GM12872 (cell line): Measurements from ENCODE around the gene VCP.

ENCODE experiments used
- TF ChIP-seq, protein P1 (sequence below): IDR thresholded peaks from 3 replicates; pipeline ENCODE4 v1.5.1; 2011; ENCODE audit warnings: low read depth, mild to moderate bottlenecking, low read length, moderate library complexity; ENCODE audit not compliant: insufficient read depth

The VCP gene

DNA sequence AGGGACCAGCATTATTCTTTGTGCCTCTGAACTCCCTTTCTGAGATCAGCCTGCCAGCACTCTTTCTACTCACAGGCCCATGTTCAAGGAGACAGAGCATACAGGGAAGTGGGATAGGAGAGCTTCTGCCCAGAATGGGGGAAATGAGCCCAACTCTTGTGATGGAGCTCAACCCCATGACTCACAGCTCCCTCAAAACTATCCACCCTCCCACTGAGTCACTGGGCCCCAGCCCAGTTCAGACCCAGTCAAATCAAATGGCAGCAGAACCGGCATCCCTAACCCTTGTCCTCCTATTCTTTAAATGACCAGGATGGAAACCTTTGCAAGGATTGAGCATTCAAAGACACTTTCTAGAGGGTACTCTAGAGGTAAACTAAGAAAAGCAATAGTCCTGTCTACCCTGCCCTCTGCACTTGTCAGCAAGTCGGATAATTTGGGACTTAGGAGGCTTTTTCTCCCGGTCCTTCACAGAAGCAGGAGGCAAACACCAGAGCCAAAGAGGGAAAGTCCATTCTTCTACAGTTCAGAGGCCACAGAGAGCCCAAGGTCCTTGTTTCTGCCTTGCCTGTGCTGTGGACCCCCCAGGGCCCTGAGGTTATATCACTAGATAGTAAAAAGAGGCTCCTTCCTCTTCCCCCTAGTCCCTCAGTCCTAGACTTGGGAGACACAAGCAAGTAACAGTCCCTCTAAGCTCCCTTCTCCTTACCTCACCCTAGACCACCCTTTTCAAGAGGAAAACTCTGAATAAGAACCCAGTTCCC, 40.0 kb upstream of the VCP start:
- TF ChIP-seq, protein P1, sequence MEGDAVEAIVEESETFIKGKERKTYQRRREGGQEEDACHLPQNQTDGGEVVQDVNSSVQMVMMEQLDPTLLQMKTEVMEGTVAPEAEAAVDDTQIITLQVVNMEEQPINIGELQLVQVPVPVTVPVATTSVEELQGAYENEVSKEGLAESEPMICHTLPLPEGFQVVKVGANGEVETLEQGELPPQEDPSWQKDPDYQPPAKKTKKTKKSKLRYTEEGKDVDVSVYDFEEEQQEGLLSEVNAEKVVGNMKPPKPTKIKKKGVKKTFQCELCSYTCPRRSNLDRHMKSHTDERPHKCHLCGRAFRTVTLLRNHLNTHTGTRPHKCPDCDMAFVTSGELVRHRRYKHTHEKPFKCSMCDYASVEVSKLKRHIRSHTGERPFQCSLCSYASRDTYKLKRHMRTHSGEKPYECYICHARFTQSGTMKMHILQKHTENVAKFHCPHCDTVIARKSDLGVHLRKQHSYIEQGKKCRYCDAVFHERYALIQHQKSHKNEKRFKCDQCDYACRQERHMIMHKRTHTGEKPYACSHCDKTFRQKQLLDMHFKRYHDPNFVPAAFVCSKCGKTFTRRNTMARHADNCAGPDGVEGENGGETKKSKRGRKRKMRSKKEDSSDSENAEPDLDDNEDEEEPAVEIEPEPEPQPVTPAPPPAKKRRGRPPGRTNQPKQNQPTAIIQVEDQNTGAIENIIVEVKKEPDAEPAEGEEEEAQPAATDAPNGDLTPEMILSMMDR, result no peak

DNA sequence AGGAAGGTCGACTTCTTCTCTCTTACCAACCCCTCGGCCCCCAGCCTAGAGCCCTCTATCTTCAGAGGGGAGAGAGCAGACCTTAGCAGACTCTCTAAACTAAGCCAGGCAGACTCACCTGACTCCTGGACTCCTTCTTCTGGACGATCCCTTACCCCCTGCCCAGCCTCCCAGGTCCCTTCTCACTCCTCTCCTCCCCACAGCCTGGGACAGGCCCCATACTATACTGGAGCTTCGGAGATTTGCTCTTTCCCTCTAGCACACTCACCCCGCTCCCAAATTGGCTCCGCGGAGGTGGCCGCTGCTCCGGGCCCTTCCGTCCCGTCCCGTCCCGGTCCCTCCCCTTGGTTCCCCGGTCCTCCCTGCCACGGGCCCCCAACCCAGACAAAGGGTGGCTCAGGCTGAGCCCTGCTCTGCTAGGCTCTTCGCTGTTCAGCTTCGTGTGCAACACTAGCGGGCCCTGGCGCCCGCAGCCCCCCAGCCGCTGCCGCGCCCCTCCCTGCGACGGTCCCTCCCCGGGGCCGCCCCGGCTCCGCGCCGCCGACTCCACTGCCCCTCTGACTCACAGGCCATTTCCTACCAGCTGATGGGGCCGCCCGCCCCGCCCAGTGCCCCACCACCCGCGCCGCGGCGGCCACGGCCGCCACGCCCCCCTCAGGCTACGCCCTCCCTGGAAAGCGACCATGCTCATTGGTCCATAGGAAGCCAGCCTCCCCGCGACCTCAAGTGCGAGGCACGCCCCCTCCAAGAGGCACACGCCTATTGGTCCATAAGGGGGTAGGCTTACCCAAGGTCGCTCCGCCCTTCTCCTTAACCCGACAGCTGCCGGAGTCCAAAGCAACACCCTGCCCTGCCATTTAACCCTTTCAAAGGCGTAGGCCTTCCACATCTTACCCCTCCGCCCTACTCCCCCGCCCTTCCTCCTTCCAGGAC, 38.8 kb upstream of the VCP start:
- TF ChIP-seq, protein P1, result no peak

DNA sequence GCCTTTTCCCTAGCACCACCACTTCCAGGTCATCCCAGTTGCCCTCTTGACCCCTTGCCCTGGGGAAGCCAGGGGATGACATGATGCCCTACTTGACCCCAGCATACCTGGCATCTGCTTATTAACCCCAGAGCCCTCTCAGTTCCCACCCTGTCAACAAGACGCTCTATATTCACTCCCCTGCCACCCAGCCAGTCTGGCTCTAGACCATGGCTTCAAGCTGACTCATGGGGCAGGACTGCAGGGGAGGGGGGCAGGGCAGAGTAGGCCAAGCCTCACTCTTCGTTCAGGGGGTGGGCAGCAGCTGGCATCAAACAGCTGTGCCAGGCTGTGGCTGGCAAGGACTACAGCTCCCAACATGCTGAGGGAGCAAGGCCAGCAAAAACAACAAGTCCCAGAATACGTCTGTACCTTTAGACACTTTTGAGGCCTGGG, 37.9 kb upstream of the VCP start:
- TF ChIP-seq, protein P1, result no peak

- TF ChIP-seq, protein P1, result no peak
Measured at GRCh38 chr9:35108946-35109575, 36.6 kb upstream of the VCP start.

DNA sequence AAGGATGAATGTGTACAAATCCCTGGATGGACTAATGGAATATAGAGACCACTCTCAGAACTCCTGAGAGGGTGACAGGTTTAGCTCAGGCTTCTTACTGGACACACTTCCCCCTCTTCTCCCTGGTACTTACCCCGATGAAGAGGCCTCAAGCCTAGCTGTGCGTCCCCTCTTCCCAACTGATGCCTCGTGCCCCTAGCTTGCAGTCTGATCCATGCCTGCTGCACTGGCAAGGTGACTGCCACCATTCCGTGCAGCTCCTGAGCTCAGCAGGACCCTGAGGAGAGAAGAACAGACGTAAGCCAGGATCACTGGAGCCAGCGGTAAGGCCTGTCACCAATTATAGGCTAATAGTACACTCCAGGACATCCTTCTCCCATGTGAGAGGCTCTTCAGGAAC, 36.0 kb upstream of the VCP start:
- TF ChIP-seq, protein P1, result no peak

DNA sequence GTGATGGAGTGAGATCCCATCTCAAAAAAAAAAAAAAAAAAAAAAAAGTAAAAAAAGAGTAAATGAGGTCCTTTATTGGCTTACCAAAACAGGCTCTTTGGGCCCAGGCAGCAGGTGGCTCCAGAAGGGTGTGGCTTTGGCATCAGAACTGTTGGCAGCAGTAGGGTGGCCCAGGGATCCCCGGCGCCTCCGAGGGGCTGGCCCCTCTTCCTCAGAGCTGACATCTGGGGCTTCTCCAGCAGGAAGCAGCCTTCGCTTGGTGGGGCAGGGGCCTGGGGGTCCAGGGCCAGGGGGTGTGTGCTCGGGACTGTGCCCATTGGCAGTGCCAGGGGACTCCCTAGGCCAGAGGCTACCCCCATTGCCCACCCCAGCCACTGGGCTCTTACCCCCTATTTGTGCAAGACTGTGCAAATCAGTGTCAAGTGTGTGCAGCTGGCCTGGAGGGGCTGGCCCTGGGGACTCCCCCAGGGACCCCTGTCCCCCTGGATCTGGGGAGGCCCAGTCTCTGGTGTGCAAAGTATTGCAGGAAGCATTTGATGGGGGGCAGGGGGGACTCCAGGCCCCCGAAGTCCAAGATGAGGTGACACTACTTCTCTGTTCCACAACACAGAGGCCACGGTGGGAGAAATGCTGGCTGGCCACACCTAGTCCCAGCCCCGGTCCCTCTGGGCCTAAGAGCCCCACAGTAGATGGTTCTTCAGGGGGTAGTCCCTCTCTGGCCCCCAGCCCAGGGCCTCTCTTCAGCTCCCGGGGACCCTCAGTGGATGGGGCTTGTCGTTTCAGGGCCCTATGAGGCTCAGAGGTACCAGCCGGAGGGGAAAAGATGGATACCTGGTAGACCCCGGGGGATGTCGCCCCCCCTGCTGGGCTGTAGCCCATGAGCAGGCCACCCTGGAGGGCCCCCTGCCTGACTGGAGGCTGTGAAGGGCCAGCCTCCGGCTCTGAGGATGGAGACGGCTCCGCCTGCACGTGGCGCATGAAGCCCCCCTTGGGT, 35.2 kb upstream of the VCP start:
- TF ChIP-seq, protein P1, result no peak
